ENCODE data around the gene SETDB2. TPM values are rescaled to one million over a fixed set of nuclear protein-coding genes. Genes with fewer than 3 reads are reported as not detected.

Gene SETDB2
- total and polyA plus RNA-seq, 2 of the 13 experiments (the other 11 are each of a cell fraction or from before 2014, with no cell fraction given): 8.1 to 8.7 TPM

GRCh38 chr13:49466292-49466838 lies 22.3 kb downstream of the SETDB2 start (continued):
- TF ChIP-seq ZNF639 (CRISPR knock-in tag; conservative IDR thresholded peaks at IDR 0.05) (no peak), ZFP90 (CRISPR knock-in tag; IDR thresholded peaks at IDR 0.05; ENCODE audit: borderline replicate concordance) (no peak), SAP130 (CRISPR knock-in tag; IDR thresholded peaks at IDR 0.05; ENCODE audit: low read depth) (peak; percentile 58), MLLT10 (CRISPR knock-in tag; IDR thresholded peaks at IDR 0.05) (no peak), SIX1 (CRISPR knock-in tag; IDR thresholded peaks at IDR 0.05; ENCODE audit: borderline replicate concordance) (no peak), MXD1 (CRISPR knock-in tag; IDR thresholded peaks at IDR 0.05) (no peak), TERF1 (CRISPR knock-in tag; IDR thresholded peaks at IDR 0.05) (no peak), ZNF468 (CRISPR knock-in tag; IDR thresholded peaks at IDR 0.05) (no peak), ZNF18 (CRISPR knock-in tag; IDR thresholded peaks at IDR 0.05; ENCODE audit: insufficient replicate concordance) (no peak), U2AF1 (optimal IDR thresholded peaks at IDR 0.05; ENCODE audit: low read depth, low read length) (no peak), FOXA3 (CRISPR knock-in tag; IDR thresholded peaks at IDR 0.05) (peak; percentile 59), MYPOP (CRISPR knock-in tag; IDR thresholded peaks at IDR 0.05) (no peak; the same call in 1 of the 2 replicates), SP5 (CRISPR knock-in tag; IDR thresholded peaks at IDR 0.05; ENCODE audit: borderline replicate concordance, low read depth) (no peak), ZSCAN20 (CRISPR knock-in tag; IDR thresholded peaks at IDR 0.05; ENCODE audit: borderline replicate concordance) (no peak), PLRG1 (conservative IDR thresholded peaks at IDR 0.05) (no peak), ZNF260 (CRISPR knock-in tag; IDR thresholded peaks at IDR 0.05; ENCODE audit: borderline replicate concordance, low read depth) (no peak), ZNF33A (CRISPR knock-in tag; IDR thresholded peaks at IDR 0.05; ENCODE audit: borderline replicate concordance) (no peak), ZNF549 (CRISPR knock-in tag; IDR thresholded peaks at IDR 0.05) (no peak), TEF (CRISPR knock-in tag; IDR thresholded peaks at IDR 0.05) (no peak), ZNF616 (CRISPR knock-in tag; IDR thresholded peaks at IDR 0.05; ENCODE audit: low read depth) (no peak), ATF7 (IDR thresholded peaks at IDR 0.05) (no peak), ATF7 (CRISPR knock-in tag; IDR thresholded peaks at IDR 0.05) (no peak), PTBP1 (IDR thresholded peaks at IDR 0.05; ENCODE audit: low read depth, low read length, poor library complexity, severe bottlenecking) (no peak), HHEX (CRISPR knock-in tag; IDR thresholded peaks at IDR 0.05) (no peak), HIVEP1 (CRISPR knock-in tag; IDR thresholded peaks at IDR 0.05) (no peak)
